ENCODE measurements around the gene TMC7.

TMC7 gene

DNA sequence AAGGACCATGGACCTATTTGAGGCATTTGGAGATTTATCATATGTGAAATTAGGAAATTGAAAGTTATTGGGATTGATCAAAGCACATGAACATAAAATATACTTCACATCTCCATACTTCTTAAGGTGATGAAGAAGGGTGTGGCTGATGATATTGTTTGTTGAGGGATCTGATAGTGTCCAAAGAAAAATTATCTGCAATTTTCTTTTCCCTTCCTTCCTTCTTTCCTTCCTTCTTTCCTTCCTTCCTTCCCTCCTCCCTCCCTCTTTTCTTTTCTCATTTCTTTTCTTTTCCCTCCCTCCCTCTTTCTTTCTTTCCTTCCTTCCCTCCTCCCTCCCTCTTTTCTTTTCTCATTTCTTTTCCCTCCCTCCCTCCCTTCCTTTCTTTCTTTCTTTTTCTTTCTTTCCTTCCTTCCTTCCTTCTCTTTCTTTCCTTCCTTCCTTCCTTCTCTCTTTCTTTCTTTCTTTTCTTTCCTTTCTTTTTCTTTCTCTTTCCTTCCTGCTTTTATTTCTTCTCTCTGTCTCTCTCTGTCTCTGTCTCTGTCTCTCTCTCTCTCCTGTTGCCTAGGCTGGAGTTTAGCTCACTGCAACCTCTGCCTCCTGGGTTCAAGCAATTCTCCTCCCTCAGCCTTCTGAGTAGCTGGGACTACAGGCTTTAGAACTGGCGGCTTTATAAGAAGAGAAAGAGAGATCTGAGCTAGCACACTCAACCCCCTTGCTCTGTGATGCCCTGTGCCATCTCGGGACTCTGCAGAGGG lies 109.1 kb downstream of the TMC7 start:
- DNase-seq, result no peak

DNA sequence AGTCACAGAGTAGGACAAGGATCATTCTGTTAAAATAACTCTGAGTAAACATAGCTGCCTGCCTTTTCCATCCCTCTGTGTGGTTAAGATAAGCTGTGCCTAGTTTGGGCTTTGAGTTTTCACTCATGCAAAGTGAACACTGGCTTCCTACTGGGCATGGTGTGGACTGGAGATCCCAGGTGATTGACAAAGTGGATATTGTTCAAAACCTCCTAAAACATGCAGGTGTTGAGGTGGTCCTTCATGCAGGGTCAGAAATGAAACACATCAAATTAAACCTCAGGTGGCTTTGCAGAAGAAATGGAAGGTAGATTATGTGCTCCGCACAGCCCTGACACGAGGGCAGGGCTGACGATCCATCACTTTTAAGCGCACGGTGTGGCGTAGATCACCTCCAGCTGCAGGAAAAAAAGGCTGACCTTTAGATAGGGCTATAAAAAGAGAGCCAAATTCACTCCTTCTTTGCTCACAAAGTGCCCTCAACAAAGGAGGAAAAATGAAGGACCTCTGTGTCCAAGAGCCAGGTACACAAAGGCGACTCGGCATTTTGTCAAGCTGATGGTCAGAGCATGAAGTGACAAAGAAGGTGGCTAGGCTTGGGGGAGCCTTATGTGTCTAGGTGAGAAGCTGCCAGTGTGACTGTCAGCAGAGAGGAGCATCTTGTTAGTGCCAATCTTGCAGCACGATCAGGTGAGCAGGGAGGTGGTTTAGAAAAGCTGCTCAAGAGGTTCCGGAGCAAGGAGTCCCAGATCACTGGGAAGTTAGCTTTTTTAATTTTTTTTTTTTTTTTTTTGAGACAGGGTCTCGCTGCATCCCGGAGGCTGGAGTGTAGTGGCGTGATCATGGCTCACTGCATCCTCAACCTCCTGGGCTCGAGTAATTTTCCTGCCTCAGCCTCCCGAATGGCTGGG lies 110.2 kb downstream of the TMC7 start:
- no peak for DNase-seq

- peak; percentile 86 for DNase-seq
Measured at GRCh38 chr16:19094542-19095365, 111.0 kb downstream of the TMC7 start.

DNA sequence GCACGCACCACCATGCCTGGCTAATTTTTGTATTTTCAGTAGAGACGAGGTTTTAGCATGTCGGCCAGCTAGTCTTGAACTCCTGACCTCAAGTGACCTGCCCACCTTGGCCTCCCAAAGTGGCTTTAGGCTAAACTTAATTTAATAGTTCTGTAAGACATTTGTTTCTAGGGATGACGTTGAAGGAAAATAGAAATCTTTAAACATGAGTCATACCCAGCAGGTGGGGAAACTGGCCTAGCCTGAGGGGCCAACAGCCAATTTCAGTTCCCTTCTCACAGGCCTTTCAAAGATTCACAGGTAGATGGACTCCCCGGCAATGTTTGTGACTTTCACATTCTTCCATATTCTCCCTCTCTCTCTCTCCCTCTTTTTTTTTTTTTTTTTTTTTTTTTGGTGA lies 111.9 kb downstream of the TMC7 start:
- DNase-seq, result no peak

GRCh38 chr16:19098173-19098572 lies 114.4 kb downstream of the TMC7 start:
- no peak for DNase-seq

DNA sequence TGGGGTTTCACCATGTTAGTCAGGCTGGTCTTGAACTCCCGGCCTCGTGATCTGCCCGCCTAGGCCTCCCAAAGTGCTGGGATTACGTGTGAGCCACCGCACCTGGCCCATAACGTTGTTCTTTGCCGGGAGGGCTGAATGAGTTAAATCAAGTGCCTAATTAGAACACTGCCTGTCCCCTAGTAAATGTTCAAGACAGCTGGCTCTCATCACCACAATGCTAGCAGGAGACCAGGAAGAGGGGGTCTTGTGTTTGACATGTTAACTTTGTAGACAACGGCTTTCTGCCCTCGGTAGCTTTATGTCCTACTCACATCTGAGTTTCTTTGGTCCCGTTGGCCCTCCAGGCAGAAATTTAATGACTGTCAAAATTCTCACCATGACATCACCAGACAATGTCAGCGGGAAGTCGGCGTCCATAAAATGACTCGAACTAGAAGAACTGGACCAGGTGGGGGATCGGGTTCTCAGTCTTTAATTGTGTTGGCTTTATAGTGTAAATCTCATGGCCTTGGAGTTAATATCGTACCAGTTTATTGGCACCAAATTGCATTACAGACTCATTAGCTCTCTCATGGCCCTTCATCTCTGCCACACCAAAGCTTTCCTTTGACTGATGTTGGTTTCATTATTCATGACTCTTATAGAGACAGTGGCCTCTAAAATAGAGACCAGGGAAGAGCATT lies 118.6 kb downstream of the TMC7 start:
- no peak for DNase-seq

- no peak for DNase-seq
Measured at GRCh38 chr16:19104607-19105006, 120.9 kb downstream of the TMC7 start.

DNA sequence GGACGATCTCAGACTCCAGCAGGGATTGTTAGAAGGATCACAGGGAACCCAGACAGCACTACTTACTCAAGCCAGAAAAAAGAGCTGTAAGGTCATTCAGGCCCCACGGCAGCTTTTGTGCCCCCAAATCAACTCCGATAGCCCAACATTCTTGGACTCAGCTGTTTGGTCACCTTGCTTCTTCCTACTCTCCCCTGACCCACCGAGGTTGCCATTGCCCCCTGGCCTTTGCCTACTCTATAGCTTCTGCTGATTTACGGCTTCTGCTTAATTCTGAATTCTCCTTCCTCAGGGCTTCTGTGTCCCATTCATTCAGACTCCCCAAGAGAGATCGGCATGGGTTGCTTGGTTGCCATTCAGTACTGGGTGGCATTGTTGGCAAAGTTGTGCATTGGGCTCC lies 121.4 kb downstream of the TMC7 start:
- DNase-seq, result no peak

DNA sequence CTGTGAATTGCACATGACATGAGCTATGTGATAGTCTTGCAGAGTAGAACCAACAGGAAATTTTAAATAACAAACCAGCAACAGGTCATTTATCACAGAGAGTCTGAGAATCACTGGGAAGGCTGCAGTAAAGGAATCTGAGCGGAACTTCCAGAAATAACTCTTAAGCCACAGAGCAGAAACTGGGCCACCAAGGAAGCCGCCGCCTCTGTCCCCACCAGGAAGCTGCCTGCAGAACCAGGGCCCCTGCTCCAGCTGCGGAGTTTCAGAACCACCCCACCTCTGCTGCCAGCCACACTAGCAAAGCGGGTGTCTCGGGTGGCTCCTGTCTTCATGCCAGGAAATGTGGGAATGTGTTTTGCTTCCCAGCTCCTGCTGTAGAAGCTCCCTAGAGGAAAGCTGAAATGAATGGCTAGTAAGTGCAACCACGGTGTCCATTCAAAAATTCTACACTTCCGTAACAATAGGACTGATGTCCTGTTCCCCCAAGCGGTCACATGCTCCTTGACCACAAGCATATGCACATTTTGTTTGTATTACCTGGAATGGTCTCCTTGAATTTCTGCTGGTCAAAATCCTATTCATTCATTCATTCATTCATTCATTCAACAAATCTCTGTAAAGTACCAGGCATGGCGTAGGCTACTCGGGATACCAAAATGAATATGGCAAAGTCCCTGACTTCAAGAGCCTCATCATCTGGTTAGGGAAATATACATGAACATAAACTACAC lies 122.3 kb downstream of the TMC7 start:
- DNase-seq, result no peak

DNA sequence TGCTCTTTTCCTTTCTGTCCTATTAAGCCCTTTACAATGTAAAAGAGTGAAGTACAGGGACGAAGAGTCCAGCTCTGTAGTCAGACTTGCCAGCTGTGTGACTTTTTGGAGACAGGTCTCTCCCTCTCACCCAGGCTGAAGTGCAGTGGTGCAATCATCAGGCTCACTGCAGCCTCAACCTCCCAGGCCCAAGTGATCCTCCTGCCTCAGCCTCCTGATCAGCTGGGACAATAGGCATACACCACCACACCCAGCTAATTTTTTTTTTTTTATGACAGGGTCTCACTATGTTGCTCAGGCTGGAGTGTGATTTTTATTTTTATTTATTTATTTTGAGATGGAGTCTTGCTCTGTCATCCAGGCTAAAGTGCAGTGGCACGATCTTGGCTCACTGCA lies 122.9 kb downstream of the TMC7 start:
- DNase-seq, result no peak

GRCh38 chr16:19108409-19109287 lies 124.9 kb downstream of the TMC7 start:
- no peak for DNase-seq

GRCh38 chr16:19109288-19109664 lies 125.5 kb downstream of the TMC7 start:
- no peak for DNase-seq

DNA sequence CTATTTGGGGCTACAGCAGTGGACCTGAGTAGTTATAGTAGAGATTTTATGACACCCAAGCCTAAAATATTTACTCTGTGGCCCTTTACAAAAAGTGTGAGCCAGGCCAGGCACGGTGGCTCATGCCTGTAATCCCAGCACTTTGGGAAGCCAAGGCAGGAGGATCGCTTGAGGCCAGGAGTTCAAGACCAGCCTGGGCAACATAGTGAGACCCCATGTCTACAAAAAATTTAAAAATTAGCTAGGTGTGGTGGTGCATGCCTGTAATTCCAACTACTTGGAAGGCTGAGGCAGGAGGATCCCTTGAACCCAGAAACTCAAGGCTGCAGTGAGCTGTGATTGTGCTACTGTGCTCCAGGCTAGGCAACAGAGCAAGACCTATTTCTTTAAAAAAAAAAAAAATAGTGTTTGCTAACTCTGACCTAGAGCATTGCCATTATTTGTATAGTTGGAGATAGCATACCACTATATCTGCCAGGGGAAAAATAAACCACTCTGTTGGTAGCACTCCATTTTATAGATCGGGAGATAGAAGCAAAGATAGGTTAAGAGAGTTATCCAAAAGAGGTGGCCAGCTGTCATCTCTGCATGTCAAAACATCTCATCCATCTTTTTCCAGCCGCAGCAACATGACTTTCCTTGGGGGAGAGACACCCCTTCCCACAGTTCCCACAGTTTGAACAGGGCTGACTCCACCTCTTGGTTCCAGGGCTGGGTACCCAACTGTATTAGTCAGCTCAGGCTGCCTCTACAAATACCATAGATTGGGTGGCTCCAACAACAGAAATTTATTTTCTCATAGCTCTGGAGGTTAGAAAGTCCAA lies 127.0 kb downstream of the TMC7 start:
- no peak for DNase-seq

GRCh38 chr16:19112099-19112407 lies 128.3 kb downstream of the TMC7 start:
- peak; percentile 12 for DNase-seq

All from DMS53 (cell line).